GM12801 (cell line): ENCODE measurements around the gene PPP1R13B.

ENCODE experiments used
- CTCF ChIP-seq: IDR thresholded peaks from one replicate; pipeline ENCODE4 v1.5.1; 2011; ENCODE audit warnings: control low read depth; ENCODE audit not compliant: insufficient read length; ENCODE audit errors: extremely low read depth

Gene PPP1R13B

GRCh38 chr14:103805708-103806107 is 41.7 kb downstream of the PPP1R13B start:
- TF ChIP-seq CTCF, result no peak

GRCh38 chr14:103803661-103804060 is 43.7 kb downstream of the PPP1R13B start:
- no peak for TF ChIP-seq CTCF

GRCh38 chr14:103802356-103802755 is 45.0 kb downstream of the PPP1R13B start:
- no peak for TF ChIP-seq CTCF

- TF ChIP-seq CTCF, result no peak
These were observed 45.9 kb downstream of the PPP1R13B start for GRCh38 chr14:103801459-103801858.

GRCh38 chr14:103788086-103788485 is 59.3 kb downstream of the PPP1R13B start:
- no peak for TF ChIP-seq CTCF

- TF ChIP-seq CTCF, result no peak
These were observed 65.0 kb downstream of the PPP1R13B start for GRCh38 chr14:103782376-103782775.

GRCh38 chr14:103775506-103775905 is 71.9 kb downstream of the PPP1R13B start:
- no peak for TF ChIP-seq CTCF

- no peak for TF ChIP-seq CTCF
These were observed 73.9 kb downstream of the PPP1R13B start for GRCh38 chr14:103773521-103773920.
